Measurements from ENCODE around the gene PLCXD3. TPM values are rescaled to one million over a fixed set of nuclear protein-coding genes. Genes with fewer than 3 reads are reported as not detected.

Gene PLCXD3
- polyA plus RNA-seq, 1 donor (not counting 4 experiments of a cell fraction or from before 2014, with no cell fraction given), result not detected

GRCh38 chr5:41336471-41336870 lies 173.9 kb downstream of the PLCXD3 start:
- H3K4me2 ChIP-seq (ENCODE audit: control insufficient read depth, extremely low read depth, insufficient read depth, low read depth, low read length), result no peak overlapping the region
- H3K27ac ChIP-seq (ENCODE audit: control insufficient read depth, insufficient read depth, low read length), result no peak overlapping the region
- H2AFZ ChIP-seq (ENCODE audit: control insufficient read depth, low read length), result no peak overlapping the region
- H3K9me3 ChIP-seq (ENCODE audit: control insufficient read depth, low read depth, low read length), result no peaks in the 10 kb centered on the region
- no peaks in the 10 kb centered on the region for H3K9me1 ChIP-seq (ENCODE audit: control insufficient read depth, extremely low read depth, insufficient read depth, low read length)
- H3K27me3 ChIP-seq (ENCODE audit: control insufficient read depth, extremely low read depth, insufficient read depth, low read length), result no peaks in the 10 kb centered on the region
- H3K79me2 ChIP-seq (ENCODE audit: control insufficient read depth, insufficient read depth, low read length), result no peaks in the 10 kb centered on the region
- H4K20me1 ChIP-seq (ENCODE audit: control insufficient read depth, extremely low read depth, insufficient read depth, low read length), result no peaks in the 10 kb centered on the region
- dilution Hi-C loops (cut with MboI; ENCODE audit: extremely low pct_ligation_motif_present, low sequenced_read_pairs), result no loop called here
- no peak overlapping the region for H3K4me3 ChIP-seq (ENCODE audit: control insufficient read depth in 2 of 3, extremely low read depth in 1 of 3, insufficient read depth in 2 of 3, low read depth in 1 of 3, low read length in 3 of 3)
- H3K4me1 ChIP-seq (ENCODE audit: control insufficient read depth, extremely low read depth, insufficient read depth, low read length), result no peaks in the 10 kb centered on the region
- DNase-seq (ENCODE audit: low read depth, low spot score) (no peak), FAIRE-seq (no peak)
- TF ChIP-seq CTCF (optimal IDR thresholded peaks at IDR 0.05 in 1 of 3, IDR thresholded peaks at IDR 0.05 in 1 of 3, conservative IDR thresholded peaks at IDR 0.05 in 1 of 3; ENCODE audit: extremely low read depth in 1 of 3, insufficient read depth in 2 of 3, low read length in 3 of 3) (no peak), EZH2 (IDR thresholded peaks at IDR 0.05; ENCODE audit: low read length) (no peak)
- H3K36me3 ChIP-seq (ENCODE audit: control insufficient read depth in 2 of 2, extremely low read depth in 1 of 2, insufficient read depth in 2 of 2, low read length in 2 of 2), result no peaks in the 10 kb centered on the region
- no peak overlapping the region for H3K9ac ChIP-seq (ENCODE audit: control insufficient read depth, extremely low read depth, insufficient read depth, low read length)

GRCh38 chr5:41335596-41336181 lies 174.7 kb downstream of the PLCXD3 start:
- no peaks in the 10 kb centered on the region for H3K27me3 ChIP-seq (ENCODE audit: control insufficient read depth, extremely low read depth, insufficient read depth, low read length)
- H3K9me1 ChIP-seq (ENCODE audit: control insufficient read depth, extremely low read depth, insufficient read depth, low read length), result no peaks in the 10 kb centered on the region
- no peaks in the 10 kb centered on the region for H3K9me3 ChIP-seq (ENCODE audit: control insufficient read depth, low read depth, low read length)
- H4K20me1 ChIP-seq (ENCODE audit: control insufficient read depth, extremely low read depth, insufficient read depth, low read length), result no peaks in the 10 kb centered on the region
- no peaks in the 10 kb centered on the region for H3K36me3 ChIP-seq (ENCODE audit: control insufficient read depth in 2 of 2, extremely low read depth in 1 of 2, insufficient read depth in 2 of 2, low read length in 2 of 2)
- no peak overlapping the region for H3K4me2 ChIP-seq (ENCODE audit: control insufficient read depth, extremely low read depth, insufficient read depth, low read depth, low read length)
- no peak overlapping the region for H3K4me3 ChIP-seq (ENCODE audit: control insufficient read depth in 2 of 3, extremely low read depth in 1 of 3, insufficient read depth in 2 of 3, low read depth in 1 of 3, low read length in 3 of 3)
- no peak overlapping the region for H3K27ac ChIP-seq (ENCODE audit: control insufficient read depth, insufficient read depth, low read length)
- dilution Hi-C loops (cut with MboI; ENCODE audit: extremely low pct_ligation_motif_present, low sequenced_read_pairs), result no loop called here
- no peaks in the 10 kb centered on the region for H3K79me2 ChIP-seq (ENCODE audit: control insufficient read depth, insufficient read depth, low read length)
- FAIRE-seq, result no peak
- H2AFZ ChIP-seq (ENCODE audit: control insufficient read depth, low read length), result no peak overlapping the region
- no peaks in the 10 kb centered on the region for H3K4me1 ChIP-seq (ENCODE audit: control insufficient read depth, extremely low read depth, insufficient read depth, low read length)
- H3K9ac ChIP-seq (ENCODE audit: control insufficient read depth, extremely low read depth, insufficient read depth, low read length), result no peak overlapping the region
- TF ChIP-seq CTCF (optimal IDR thresholded peaks at IDR 0.05 in 1 of 3, IDR thresholded peaks at IDR 0.05 in 1 of 3, conservative IDR thresholded peaks at IDR 0.05 in 1 of 3; ENCODE audit: extremely low read depth in 1 of 3, insufficient read depth in 2 of 3, low read length in 3 of 3) (no peak), EZH2 (IDR thresholded peaks at IDR 0.05; ENCODE audit: low read length) (no peak)
- no peak for DNase-seq (ENCODE audit: low read depth, low spot score)
